Activated gamma-delta T cell (primary cell): Measurements from ENCODE around the gene P2RX3.

ENCODE experiments used
- DNase-seq: peaks from one replicate; lab custom pipeline; 2025; lab: John Stamatoyannopoulos, UW

P2RX3 gene

DNA sequence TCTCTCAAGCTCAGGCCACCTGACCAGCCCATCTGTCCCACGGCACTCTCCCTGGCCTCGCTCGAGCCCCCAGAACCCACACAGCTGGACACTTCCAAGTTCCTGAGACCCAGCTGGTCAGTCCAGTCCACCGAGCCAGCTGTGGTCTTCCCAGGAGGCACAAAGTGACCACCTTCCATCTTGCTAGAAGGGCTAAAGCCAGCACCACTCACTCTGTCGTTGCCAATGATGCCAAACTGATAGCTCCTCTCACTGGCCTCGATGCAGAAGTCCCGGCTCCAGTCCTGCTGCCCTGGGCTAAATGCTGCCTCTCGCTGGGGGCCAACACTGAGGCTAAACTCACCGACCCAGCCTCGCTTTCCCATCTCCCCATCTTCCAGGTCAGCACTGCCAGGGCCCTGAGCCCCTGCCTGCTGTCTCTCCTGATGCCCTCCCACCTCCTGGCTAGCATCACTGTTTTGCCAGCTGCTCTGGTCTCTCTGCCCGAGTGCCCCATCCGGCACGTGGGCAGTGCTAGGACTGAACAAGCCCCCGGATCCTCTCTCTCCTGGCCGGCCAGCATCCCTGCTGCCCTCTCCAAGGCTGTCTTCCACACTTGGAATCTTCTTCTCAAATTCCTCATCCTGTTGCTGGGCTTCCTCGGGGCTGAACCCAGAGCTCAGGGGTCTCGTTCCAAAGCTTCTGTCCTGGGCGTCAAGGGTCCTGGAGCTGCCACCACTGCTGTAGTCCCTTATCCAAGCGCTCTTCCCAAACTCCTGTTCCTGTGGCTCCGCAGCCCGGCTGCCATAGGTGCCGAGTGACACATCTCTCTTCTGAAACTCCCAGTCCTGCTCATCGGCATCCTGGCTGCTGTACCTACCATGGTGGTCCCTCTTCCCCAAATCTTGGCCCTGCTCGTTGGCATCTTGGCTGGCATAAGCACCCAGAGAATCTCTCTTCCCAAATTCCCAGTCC, 28.8 kb upstream of the P2RX3 start:
- DNase-seq = no peak

DNA sequence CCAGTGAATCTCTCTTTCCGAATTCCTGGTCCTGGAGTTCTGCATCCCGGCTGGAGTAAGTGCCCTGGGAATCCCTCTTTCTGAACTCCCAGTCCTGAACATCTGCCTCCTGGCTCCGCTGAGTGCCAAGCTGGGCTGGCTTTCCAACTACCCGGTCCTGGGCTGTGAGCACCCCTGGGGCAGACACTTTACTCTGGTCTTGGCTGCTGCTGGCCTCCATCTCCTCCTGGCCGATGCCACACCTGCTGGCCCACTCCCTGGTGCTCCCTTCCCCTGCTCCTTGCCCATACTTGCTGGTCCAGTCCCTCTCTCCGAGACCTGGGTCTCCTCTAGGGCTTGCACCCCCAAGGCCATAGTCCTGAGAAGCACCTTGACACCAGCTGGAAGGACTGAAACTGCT, 28.1 kb upstream of the P2RX3 start:
- no peak for DNase-seq

DNA sequence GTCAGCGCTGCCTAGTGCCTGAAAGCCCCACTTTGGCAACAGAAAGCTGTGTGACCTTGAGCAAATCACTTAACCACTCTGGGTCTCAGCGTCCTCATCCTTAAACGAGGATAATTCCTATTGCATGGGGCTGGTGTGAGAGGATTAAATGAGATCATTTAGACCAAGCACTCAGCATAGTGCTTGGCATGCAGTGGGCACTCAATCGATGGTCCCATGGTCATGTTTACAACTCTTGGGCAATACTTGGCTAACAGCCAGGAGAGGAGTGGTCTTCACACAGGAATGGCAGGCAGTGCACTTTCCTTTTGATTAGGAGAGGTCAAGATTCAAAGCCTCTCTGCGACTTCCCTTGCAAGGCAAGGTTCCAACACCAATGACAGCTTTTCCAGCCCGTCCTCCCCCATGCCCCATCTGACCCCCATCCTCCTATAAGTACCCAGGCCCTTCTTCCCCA, 27.5 kb upstream of the P2RX3 start:
- no peak for DNase-seq

DNA sequence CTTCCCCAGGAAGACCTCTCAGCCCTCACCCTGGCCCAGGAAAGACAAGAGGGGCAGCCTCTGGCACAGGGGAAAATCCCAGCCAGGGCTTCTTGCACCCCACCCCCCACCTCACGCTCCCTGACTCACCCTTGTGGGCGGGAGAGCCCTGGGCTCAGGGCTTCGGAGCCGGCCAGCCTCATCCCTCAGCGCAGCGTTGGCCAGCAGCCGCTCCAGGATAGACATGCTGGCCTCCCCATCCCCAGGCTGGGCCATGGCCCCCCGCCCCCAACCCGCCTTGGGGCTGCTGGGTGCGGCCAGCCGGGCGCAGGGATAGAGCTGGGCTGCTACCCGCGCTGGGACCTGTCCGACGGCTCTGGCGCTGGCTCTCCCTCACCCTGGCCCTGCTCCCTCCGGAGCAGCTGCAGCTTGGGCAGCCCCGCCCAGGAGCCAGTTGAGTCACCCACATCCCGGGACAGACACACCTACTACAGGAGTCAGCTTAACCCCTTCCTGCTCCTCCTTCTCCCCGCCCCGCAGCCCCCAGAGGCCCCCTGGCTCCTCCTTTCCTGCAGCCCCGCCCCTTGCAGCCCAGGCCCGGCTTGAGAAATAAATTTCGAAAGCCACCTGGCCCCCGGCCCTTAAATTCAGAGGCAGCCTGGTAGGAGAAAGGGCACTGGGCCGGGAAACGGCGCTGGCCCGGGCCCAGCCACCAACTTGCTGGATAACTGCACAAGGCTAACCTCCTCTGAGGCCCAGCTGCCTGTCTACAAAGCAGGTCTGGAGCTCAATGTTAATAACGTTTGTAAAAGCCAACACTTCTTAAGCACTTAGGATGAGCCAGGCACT, 26.8 kb upstream of the P2RX3 start:
- no peak for DNase-seq

DNA sequence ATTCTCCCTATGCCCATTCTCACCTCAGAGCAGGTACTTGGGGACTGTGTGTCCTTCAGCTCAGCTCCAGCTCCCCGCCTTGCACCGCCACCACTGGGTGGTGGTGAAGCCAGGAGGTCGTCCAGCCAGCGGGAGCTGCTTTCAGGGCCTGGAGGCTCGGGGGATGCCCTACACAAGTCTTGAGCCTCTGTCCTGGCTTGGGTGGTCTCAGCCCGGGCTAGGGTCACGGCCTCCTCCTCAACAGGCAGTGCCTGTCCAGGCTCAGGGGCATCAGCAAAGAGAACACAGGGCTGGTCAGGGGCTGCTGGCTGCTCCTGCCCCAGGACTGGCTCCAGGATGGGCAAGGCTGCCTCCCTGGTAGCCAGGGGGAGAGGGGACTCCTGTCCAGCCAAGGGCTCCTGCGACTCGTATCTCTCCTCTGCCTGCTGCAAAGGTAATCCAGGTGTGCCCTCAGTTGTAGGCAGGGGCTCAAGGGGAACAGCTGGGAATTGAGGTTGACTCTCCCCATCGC, 25.6 kb upstream of the P2RX3 start:
- DNase-seq = no peak

DNA sequence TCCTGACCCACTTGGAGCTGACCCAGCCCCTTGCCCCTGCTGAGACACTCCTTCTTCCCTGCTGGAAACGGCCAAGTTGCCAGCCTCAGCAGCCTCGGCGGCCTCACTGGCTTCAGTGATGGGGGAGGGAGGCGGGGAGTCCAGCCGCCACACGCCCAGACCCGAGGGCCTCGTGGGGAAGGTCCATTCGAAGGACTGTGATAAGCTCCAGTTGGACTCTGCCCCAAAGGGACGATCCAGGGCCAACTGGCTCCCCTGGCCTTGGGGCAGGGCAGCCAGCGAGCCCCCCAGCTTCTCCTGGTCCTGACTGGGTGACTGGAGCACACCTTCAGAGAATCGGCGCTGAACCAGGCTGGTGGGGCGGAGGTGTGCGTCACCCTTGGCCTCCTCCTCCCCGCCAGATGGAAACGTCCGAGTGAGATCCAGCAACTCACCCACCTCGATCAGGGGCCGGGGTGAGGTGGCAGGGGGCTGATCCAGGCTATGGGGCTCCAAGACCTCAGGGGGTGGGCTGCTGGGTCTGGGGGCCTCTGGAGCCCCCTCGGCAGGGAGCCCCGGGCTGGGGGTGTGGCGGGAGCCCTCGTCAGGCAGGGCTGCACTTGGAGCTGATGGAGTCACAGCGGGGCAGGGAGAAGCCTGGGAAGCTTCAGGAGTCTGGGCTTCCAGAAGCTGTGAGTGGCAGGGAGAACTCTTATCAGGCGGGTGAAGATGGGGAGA, 24.9 kb upstream of the P2RX3 start:
- no peak for DNase-seq

DNA sequence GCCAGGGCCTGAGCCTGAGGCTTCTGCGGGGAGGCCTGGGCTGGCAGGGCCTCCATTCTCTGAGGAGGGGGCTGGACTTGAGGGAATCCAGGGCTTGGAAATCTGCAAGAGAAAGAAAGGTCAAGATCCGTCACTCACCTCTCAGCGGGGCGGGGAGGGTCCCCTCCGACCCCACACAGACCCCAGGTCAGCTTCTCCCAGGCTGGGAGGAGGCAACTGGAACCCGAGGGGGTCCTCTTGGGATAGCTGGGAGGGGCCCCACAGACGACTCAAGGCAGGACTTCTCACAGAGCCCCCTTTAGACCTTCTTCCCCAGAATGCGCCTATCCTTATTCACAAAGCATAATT, 24.4 kb upstream of the P2RX3 start:
- no peak for DNase-seq

DNA sequence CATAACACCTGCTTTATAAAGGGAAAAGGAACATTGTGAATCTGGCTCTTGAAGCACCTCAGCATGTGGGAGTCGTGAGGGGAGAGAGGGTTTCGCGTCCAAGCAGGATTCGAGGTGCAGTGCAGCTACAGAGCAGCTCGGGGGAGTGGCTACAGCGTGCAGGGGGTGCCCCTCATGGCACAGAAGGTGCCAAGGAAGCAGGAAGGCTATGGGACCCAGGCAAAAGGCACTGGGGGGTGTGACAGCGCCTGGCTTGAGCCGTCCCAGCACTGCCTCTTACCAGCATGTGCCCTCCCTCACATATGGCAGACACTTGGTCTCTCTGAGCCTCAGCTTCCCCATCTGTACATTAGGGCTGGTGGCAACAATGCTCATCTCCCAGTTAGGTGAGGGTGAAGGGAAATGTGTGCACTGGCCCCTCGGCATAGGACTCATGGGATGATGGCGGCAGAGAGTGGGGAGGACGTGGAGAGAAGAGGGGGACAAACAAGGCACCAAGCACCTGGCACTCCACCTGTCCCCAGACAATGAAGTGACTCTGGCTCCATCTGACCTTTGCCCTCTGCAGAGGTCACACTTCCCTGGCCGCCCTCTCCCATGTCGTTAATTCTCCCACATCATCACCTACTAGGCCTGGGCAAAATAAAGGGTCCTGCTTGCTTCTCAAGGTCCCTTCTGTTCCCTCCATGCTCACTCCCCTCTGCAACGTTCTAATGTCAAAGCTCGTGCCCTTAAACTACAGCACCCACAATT, 23.8 kb upstream of the P2RX3 start:
- no peak for DNase-seq

DNA sequence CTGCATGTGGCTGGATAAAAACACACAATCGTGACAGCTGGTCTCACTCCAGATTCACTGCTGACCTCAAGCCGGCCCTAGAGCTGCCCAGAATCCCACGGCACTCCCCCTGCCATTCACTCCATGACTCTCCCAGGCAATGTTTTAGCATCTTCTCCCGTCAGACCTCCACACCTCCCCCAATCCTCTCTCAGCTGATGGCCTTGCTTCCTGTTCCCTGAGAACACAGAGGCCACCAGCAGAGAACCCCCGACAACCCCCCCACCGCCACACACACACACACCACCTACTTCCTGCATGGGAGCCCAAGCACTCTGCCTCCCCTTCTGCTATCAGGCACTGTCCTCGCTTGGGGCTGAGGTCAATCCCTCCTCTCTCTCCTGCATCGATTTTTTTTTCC, 22.7 kb upstream of the P2RX3 start:
- no peak for DNase-seq

DNA sequence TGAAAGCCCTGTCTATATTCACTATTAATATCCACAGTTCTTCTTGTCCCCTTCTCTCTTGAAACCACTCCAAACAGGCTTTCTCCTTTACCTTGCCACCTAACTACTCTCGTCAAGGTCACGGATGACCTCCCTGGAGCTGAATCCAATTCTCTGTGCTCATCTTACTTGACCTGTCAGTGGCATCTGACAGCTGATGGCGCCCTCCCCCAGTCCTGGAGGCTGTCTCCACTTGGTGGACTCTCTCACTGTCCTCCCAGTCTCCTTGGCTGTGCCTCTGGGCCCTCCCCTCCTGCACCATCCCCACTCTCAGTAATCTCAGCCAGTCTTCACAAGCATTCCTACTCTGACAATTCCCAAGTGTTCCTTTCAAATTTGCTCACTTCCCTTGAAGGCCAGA, 22.1 kb upstream of the P2RX3 start:
- no peak for DNase-seq

DNA sequence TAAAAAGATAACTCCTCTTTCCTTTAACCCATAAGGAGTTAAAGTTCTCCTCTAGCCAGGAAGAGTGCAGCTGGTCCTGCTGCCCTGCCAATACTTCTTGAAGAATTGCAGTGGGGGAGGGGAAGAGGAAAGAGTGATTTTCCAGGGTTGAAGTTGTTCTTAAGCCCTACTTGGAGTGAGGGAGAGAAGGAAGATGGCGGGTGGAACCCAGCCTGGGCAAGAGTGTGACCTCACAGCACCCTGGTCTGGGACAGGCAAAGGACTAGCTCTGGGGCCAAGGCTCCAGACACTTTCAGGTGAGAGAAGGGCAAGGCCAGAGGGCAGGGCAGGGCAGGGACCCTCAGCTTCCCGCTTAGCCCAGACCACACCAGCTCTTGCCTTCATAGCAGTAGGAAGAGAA, 20.0 kb upstream of the P2RX3 start:
- no peak for DNase-seq

DNA sequence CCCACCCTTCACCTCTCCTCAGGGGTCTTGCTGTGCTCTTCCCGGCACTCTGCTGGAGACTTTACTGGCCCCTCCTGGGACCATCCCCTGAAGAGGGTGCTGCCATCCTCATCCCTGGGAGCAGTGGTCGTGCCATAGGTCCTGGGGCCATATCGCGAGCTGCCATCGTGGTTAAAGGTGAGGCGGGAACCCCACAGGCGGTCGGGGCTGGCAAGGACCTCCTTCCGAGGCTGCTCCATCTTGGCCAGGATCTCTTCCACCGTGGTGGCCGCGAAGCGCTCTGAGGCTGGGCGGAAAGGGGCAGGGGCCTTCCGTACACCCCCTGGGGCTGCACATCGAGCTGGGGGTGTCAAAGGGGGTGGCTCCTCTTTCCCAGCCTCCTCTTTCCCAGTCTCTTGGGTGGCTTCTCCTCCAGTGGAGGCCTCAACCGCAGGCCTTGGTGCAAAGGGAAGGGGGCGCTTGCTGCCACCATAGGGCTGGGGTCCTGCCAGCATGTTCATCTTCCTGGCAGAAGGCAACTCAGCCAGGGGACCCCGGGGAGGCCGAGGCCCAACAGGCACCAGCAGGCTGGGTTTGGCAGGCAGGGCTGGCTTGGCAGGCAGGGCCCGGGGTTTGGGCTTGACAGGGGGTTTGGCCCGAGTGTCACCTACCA, 18.0 kb upstream of the P2RX3 start:
- DNase-seq = no peak

DNA sequence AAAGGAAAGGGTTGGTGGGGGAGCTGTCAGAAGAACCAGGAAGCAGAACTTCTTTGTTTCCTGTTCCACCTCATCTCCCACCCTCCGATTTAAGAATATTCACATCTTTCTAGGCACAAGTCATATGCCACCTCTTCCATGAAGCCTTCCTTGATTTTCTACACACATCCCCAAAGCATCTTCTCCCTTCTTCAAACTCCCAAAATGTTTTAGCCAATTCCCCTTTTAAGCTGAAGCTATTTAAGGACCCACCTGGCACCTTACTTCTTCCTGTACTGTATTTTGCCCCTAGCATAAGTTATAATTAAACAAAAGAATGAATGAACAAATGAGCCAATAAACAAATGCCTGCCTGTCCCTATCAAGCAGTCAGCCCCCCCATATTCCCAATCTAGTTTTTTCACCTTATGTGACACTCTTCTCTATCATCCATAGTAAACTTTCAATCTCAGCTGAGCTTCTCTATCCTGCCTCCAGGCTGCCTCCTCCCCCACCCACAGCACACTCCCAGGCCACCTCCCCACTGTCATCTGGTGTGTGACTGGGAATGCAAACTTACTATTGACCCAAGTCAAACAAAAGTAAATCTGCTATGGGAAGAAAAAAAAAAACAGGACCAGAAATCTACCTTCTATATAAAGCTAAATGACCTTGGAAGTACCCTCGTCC, 17.3 kb upstream of the P2RX3 start:
- no peak for DNase-seq

DNA sequence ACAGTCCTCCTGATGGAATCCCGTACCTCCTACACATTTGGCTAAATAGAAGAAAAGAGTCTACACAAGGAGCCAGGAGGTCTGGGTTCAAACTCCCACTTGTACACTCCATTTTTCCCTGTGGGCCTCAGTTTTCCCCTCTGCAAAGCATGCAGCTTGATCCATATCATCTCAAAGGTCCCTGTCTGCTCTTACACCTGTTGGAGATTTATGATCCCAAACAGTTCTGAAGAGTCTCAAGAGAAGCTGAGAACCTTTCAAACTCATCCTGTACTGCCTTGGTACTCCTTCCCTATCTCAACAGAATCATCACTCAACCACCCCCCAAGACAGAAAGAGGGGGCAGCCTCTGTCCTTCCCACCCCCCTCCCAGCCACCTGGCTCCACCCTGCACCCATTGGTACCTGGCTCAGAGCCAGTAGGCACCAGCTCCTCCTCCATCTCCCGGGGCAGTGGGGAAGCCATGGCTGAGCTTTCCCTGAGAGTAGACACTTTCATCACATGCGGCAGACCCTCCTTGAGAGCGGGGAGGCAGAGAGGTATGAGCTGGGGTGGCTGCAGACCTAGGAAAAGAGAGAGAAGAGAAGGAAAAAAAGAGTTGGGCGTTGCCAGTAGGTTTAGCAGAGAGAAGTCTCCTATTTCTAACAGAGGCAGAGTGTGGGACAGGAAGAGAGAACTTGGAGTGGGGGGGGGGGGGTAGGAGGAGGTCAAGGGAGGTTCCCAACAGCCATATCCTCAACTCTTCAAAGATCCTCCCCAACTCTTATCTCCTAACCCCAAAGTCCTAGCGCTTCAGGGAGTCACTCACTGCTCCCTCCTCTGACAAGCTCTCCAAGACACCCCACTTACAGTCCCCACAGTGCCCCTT, 16.5 kb upstream of the P2RX3 start:
- no peak for DNase-seq

DNA sequence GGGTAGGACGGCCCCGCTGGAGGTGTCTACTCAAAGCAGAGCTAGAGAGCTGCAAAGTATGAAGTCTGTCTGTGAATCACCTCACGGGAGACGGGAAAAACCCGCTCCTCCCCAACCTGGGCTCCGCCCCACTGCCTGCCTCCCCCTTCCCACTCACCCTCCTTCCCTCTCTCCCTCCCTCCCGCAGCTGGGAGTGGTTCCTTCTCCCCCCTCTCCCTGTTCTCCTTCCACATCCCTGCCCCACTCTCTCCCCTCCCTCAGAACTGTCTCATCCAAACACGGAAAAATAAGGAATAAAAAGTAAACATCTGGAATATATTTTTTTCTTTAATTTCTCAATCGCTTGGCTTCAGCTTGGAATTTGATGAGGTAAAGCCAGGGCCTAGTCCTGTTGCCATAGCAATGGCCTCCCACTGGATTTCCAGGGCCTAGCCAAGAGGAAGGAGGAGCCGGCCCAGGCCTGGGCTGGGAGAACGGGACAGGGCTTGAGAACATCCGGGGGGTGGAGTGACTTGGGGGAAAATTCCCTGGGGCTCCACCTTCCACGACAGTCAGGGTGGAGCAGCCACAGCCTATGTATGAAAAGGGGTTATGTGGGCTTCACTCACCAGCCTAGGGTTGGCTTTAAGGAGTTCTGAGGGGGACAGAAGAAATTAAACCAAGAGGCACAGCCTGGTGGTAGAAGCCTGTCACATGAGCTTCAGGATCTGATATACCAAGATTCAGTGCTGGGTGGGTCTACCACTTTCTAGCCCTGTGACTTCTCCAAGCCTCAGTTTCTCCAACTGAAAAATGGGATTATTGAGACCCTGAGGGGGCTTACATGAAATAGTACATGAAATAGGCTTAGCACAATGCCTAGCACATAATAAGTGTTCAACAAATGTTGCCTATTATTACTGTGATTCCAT, 15.6 kb upstream of the P2RX3 start:
- no peak for DNase-seq

DNA sequence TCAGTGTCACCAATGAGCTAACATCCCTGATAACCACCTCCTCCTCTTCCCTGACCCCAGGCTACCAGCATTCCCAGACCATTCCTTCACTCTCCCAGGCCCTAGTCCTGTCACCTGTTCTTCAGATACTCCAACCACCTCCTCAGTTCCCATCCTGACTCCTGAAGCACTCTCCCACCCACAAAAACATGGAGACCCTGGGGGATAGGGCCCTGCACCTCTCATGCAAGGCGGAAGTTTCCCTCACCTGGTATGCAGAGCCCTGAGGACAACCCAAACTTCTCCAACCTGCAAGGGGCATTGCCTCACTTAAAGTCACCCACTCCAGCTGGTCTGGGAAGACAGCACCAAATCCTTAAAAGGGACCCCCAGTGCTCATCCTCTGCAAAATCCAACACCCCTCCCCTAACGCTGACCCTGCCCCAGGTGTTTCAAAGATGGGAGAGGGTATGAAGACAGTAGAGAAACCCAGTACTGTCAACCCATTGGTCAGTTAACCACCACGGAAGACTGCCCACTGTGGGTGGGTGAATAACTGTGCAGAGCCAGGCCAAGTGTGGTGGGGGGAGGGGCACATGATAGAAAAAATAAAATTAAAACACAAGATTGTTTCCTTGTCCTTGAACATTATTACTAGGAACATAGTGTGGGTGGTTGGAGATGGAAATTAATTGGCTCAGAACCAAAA, 14.8 kb upstream of the P2RX3 start:
- DNase-seq = no peak

DNA sequence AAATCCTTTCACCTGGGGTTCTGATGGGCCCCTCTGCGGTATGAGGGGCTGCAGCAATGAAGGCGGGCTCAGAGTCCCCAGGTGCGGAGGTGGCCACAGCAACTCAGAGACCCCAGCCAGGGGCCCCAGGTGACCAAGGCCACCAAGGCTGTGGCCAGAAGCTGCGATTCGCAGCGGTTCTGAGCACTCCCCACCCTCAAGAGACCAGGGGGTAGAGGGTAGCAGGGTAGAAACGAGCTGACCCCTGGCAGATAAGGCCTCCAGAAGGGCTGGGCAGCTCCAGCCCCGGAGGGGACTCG, 14.3 kb upstream of the P2RX3 start:
- DNase-seq = no peak
